ENCODE measurements around the gene SLC48A1.

SLC48A1 gene

GRCh38 chr12:47783821-47784819 lies 11.1 kb downstream of the SLC48A1 start:
- DNase-seq (ENCODE audit: low spot score): no peak
- Mint-ChIP-seq H3K4me3 (no peak overlapping the region), H3K36me3 (ENCODE audit: low read depth) (peaks cover 45% of the 10 kb centered on the region), H3K4me1 (ENCODE audit: low read depth) (peaks cover 8% of the 10 kb centered on the region), H3K27me3 (ENCODE audit: low read depth) (no peaks in the 10 kb centered on the region), H3K9me3 (no peaks in the 10 kb centered on the region), H3K27ac (peak overlapping the region; percentile 36)

GRCh38 chr12:47785036-47785886 lies 12.2 kb downstream of the SLC48A1 start:
- H3K27ac Mint-ChIP-seq: no peak overlapping the region
- H3K36me3 Mint-ChIP-seq (ENCODE audit: low read depth): peaks cover 46% of the 10 kb centered on the region

GRCh38 chr12:47785887-47786661 lies 13.0 kb downstream of the SLC48A1 start:
- Mint-ChIP-seq H3K36me3 (ENCODE audit: low read depth) (peaks cover 54% of the 10 kb centered on the region), H3K9me3 (no peaks in the 10 kb centered on the region), H3K4me1 (ENCODE audit: low read depth) (peaks cover 4% of the 10 kb centered on the region), H3K4me3 (no peak overlapping the region), H3K27ac (no peak overlapping the region), H3K27me3 (ENCODE audit: low read depth) (no peaks in the 10 kb centered on the region)
- DNase-seq (ENCODE audit: low spot score): no peak

More at GRCh38 chr12:47785036-47785886, 12.2 kb downstream of the SLC48A1 start:
- DNase-seq (ENCODE audit: low spot score): no peak
- Mint-ChIP-seq H3K9me3 (no peaks in the 10 kb centered on the region), H3K4me3 (no peak overlapping the region), H3K4me1 (ENCODE audit: low read depth) (peaks cover 4% of the 10 kb centered on the region), H3K27me3 (ENCODE audit: low read depth) (no peaks in the 10 kb centered on the region)

- no peaks in the 10 kb centered on the region for H3K27me3 Mint-ChIP-seq (ENCODE audit: low read depth)
- H3K36me3 Mint-ChIP-seq (ENCODE audit: low read depth): peaks cover 57% of the 10 kb centered on the region
- no peaks in the 10 kb centered on the region for H3K9me3 Mint-ChIP-seq
- peaks cover 4% of the 10 kb centered on the region for H3K4me1 Mint-ChIP-seq (ENCODE audit: low read depth)
- H3K4me3 Mint-ChIP-seq: no peak overlapping the region
- no peak for DNase-seq (ENCODE audit: low spot score)
- no peak overlapping the region for H3K27ac Mint-ChIP-seq
These were observed 13.7 kb downstream of the SLC48A1 start for GRCh38 chr12:47786662-47787280.

- Mint-ChIP-seq H3K9me3 (no peaks in the 10 kb centered on the region), H3K27ac (peak overlapping the region; percentile 49), H3K4me3 (no peak overlapping the region), H3K36me3 (ENCODE audit: low read depth) (peaks cover 62% of the 10 kb centered on the region), H3K4me1 (ENCODE audit: low read depth) (peaks cover 3% of the 10 kb centered on the region), H3K27me3 (ENCODE audit: low read depth) (no peaks in the 10 kb centered on the region)
- DNase-seq (ENCODE audit: low spot score): no peak
These were observed 14.7 kb downstream of the SLC48A1 start for GRCh38 chr12:47787596-47788319.

DNA sequence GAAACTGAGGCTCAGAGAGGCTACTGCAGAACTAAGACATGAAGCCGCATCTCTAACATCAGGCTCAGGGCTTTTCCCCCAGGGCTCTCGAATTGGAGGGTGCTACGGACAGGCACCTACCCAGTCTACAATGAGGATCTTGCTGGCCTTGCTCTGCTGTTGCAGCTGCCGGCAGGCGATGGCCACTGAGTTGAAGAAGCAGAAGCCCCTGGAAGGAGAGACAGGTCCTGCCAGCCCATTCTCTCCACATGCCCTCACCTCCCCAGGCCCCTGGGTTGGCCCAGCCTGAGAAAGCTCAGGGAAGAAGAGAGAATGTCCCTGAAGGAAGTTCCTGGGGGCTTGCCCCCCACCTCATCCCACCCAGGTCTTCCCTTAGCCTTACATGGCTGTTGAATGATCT lies 16.1 kb downstream of the SLC48A1 start:
- Mint-ChIP-seq H3K27ac (no peak overlapping the region), H3K27me3 (ENCODE audit: low read depth) (no peaks in the 10 kb centered on the region), H3K4me1 (ENCODE audit: low read depth) (peaks cover 2% of the 10 kb centered on the region), H3K36me3 (ENCODE audit: low read depth) (peaks cover 63% of the 10 kb centered on the region), H3K9me3 (no peaks in the 10 kb centered on the region), H3K4me3 (no peak overlapping the region)
- no peak for DNase-seq (ENCODE audit: low spot score)

DNA sequence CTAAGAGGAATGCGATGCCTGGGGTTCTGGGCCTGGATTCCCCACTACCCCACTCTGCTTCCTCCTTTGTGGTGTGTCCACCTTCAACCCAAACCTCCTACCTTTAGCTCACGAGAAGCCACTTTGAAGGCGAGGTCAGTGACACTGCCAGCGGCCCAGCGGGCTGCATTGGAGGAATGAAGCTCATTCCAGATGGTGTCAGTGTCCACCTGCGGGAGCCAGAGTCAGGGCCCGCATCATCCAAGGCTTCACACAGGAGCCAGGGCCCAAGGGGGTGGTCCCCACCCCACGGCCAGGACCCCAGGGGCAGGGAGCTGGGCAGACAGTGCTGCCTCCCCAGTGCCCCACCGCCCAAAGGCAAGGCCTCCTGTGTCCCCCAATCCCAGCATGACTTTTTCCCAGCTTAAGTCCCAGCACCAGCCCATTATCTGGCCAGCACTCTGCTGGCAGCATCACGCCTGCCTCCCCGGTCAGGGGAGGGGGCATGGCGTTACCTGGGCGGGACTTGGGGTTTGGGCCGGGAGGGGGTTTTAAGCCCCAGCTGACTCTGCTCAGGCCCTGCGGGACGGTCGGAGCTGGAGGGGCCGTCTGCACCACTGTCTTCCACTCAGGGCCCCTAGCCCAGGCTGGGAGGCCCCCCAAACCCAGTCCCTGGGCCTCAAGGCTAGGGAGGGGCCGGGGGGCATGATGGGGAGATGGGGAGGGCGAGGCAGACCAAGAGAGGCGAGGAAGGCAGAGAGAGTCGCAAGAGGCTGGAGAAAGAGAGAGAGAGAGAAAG lies 16.9 kb downstream of the SLC48A1 start:
- DNase-seq (ENCODE audit: low spot score): no peak
- H3K27ac Mint-ChIP-seq: peak overlapping the region; percentile 43
- H3K4me3 Mint-ChIP-seq: no peak overlapping the region
- peaks cover 57% of the 10 kb centered on the region for H3K36me3 Mint-ChIP-seq (ENCODE audit: low read depth)
- H3K4me1 Mint-ChIP-seq (ENCODE audit: low read depth): peaks cover 2% of the 10 kb centered on the region
- H3K27me3 Mint-ChIP-seq (ENCODE audit: low read depth): no peaks in the 10 kb centered on the region
- H3K9me3 Mint-ChIP-seq: no peaks in the 10 kb centered on the region

DNA sequence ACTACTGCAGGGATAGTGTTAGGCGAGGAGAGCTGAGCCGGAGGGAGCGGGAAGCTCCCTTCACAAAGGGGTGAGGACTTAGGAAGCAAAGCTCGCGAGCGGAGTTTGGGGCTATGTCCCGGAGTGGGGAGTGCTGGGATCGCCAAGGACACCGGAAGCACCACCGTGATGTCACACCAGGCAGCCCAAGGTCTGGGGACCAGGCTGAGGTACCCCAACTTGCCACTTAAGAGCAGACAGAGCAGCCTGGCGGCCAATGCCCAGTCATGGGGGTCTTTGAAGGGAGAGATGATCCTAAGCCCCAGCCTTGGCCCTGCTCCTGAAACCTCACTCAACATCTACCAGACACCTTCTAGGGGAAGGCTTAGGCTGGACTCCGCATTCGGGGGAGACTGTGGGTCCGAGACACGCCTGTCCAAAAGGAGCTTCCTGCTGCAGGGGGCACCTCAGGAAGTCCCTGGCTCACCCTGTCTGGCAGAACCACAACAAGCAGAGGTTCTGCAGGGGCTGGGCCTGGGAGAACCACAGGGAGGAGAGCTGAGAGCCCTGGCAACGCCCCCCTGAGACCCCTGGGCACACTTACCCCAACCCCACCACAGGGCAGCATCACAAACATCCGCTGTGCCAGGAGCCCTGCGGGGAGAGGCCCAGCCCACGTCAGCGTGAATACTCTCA lies 17.8 kb downstream of the SLC48A1 start:
- H3K4me3 Mint-ChIP-seq: no peak overlapping the region
- H3K27me3 Mint-ChIP-seq (ENCODE audit: low read depth): no peaks in the 10 kb centered on the region
- DNase-seq (ENCODE audit: low spot score): no peak
- H3K4me1 Mint-ChIP-seq (ENCODE audit: low read depth): peaks cover 2% of the 10 kb centered on the region
- no peak overlapping the region for H3K27ac Mint-ChIP-seq
- H3K9me3 Mint-ChIP-seq: no peaks in the 10 kb centered on the region
- H3K36me3 Mint-ChIP-seq (ENCODE audit: low read depth): peaks cover 63% of the 10 kb centered on the region

GRCh38 chr12:47791351-47791746 lies 18.3 kb downstream of the SLC48A1 start:
- Mint-ChIP-seq H3K4me3 (no peak overlapping the region), H3K36me3 (ENCODE audit: low read depth) (peaks cover 60% of the 10 kb centered on the region), H3K9me3 (no peaks in the 10 kb centered on the region)

DNA sequence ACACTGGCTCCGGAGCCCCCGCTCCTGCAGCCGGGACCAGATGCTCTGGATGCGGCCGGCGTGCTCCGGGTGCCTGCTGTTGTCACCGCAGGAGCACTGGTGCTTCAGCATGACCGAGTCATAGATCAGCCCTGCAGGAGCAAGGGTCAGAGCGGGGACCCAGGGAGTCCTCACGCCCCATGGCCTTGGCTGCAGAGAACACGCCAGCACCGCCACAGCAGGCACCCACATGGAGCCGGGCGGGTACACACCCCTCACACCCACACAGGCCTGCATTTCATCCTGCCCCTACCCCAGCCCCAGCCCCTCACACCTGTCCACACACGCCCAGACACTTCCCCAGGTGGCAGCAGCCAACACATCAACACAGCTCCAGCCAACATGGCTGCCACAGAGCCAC lies 18.8 kb downstream of the SLC48A1 start:
- H3K4me3 Mint-ChIP-seq: no peak overlapping the region
- no peak for DNase-seq (ENCODE audit: low spot score)
- H3K9me3 Mint-ChIP-seq: no peaks in the 10 kb centered on the region
- H3K4me1 Mint-ChIP-seq (ENCODE audit: low read depth): peaks cover 2% of the 10 kb centered on the region
- no peak overlapping the region for H3K27ac Mint-ChIP-seq
- H3K36me3 Mint-ChIP-seq (ENCODE audit: low read depth): peaks cover 55% of the 10 kb centered on the region
- no peaks in the 10 kb centered on the region for H3K27me3 Mint-ChIP-seq (ENCODE audit: low read depth)

More at GRCh38 chr12:47791351-47791746, 18.3 kb downstream of the SLC48A1 start:
- Mint-ChIP-seq H3K27me3 (ENCODE audit: low read depth) (no peaks in the 10 kb centered on the region), H3K4me1 (ENCODE audit: low read depth) (peaks cover 2% of the 10 kb centered on the region), H3K27ac (no peak overlapping the region)
- DNase-seq (ENCODE audit: low spot score): no peak

GRCh38 chr12:47793015-47793681 lies 20.1 kb downstream of the SLC48A1 start:
- Mint-ChIP-seq H3K4me3 (no peak overlapping the region), H3K9me3 (no peaks in the 10 kb centered on the region), H3K36me3 (ENCODE audit: low read depth) (peaks cover 53% of the 10 kb centered on the region), H3K27me3 (ENCODE audit: low read depth) (no peaks in the 10 kb centered on the region), H3K27ac (no peak overlapping the region), H3K4me1 (ENCODE audit: low read depth) (peaks cover 2% of the 10 kb centered on the region)
- DNase-seq (ENCODE audit: low spot score): no peak
